ENCODE data around the gene ELAPOR1. TPM values are rescaled to one million over a fixed set of nuclear protein-coding genes. Genes with fewer than 3 reads are reported as not detected.

Gene ELAPOR1
- total RNA-seq, 1 donor = 0.43 TPM

GRCh38 chr1:109095631-109096030, 18.3 kb upstream of the ELAPOR1 start:
- TF ChIP-seq CTCF (IDR thresholded peaks at IDR 0.05; ENCODE audit: insufficient read depth, low read depth, low read length) = no peak
- no peak for DNase-seq (ENCODE audit: low read depth)
- no peak overlapping the region for H3K4me3 ChIP-seq (ENCODE audit: low read depth, low read length)

GRCh38 chr1:109096120-109096519, 17.8 kb upstream of the ELAPOR1 start:
- DNase-seq (ENCODE audit: low read depth) = no peak
- H3K4me3 ChIP-seq (ENCODE audit: low read depth, low read length) = no peak overlapping the region
- no peak for TF ChIP-seq CTCF (IDR thresholded peaks at IDR 0.05; ENCODE audit: insufficient read depth, low read depth, low read length)

GRCh38 chr1:109099938-109100773, 13.8 kb upstream of the ELAPOR1 start:
- H3K4me3 ChIP-seq (ENCODE audit: low read depth, low read length) = peak overlapping the region; percentile 84
- TF ChIP-seq CTCF (IDR thresholded peaks at IDR 0.05; ENCODE audit: insufficient read depth, low read depth, low read length) = peak; percentile 92
- DNase-seq (ENCODE audit: low read depth) = peak; percentile 98

GRCh38 chr1:109104364-109105151, 9.4 kb upstream of the ELAPOR1 start:
- no peak for TF ChIP-seq CTCF (IDR thresholded peaks at IDR 0.05; ENCODE audit: insufficient read depth, low read depth, low read length)
- no peak overlapping the region for H3K4me3 ChIP-seq (ENCODE audit: low read depth, low read length)
- no peak for DNase-seq (ENCODE audit: low read depth)

GRCh38 chr1:109105881-109106280, 8.0 kb upstream of the ELAPOR1 start:
- DNase-seq (ENCODE audit: low read depth) = no peak
- no peak for TF ChIP-seq CTCF (IDR thresholded peaks at IDR 0.05; ENCODE audit: insufficient read depth, low read depth, low read length)
- no peak overlapping the region for H3K4me3 ChIP-seq (ENCODE audit: low read depth, low read length)

GRCh38 chr1:109107785-109108184, 6.1 kb upstream of the ELAPOR1 start:
- TF ChIP-seq CTCF (IDR thresholded peaks at IDR 0.05; ENCODE audit: insufficient read depth, low read depth, low read length) = no peak
- DNase-seq (ENCODE audit: low read depth) = no peak
- H3K4me3 ChIP-seq (ENCODE audit: low read depth, low read length) = no peak overlapping the region

Data from fibroblast of villous mesenchyme (primary cell).